Activated CD4-positive, alpha-beta T cell treated with anti-CD3 and anti-CD28 coated beads for 36 hours (primary cell): ENCODE data around the gene UNC13C. TPM values are rescaled to one million over a fixed set of nuclear protein-coding genes. Genes with fewer than 3 reads are reported as not detected.
A peak's percentile ranks its signal among the peaks of the same experiment; 100 is the strongest.

Experiments used
- ATAC-seq: fragments of 200-7000 bp; cut with Tn5 transposase; one replicate; pipeline ENCODE4 v1.10.0; 2021; ENCODE audit warnings: mild to moderate bottlenecking, moderate library complexity
- CTCF ChIA-PET: fragments of 350-600 bp; sonication (Branson Sonifier 250); formaldehyde crosslinking; loops from one replicate; lab custom pipeline; 2021; ENCODE audit warnings: antibody characterized with exemption; lab: Charles Lee
- POLR2A ChIA-PET: fragments of 350-600 bp; sonication (Branson Sonifier 250); formaldehyde crosslinking; loops from one replicate; lab custom pipeline; 2021; ENCODE audit warnings: antibody characterized with exemption, inconsistent platforms; lab: Charles Lee
- DNase-seq: peaks from one replicate; pipeline ENCODE4 v3.0.0-alpha.2; 2020
- H3K27ac Mint-ChIP-seq: one replicate; pipeline ENCODE4 v1.8.0; 2021; ENCODE audit warnings: mixed read lengths
- H3K27me3 Mint-ChIP-seq: one replicate; pipeline ENCODE4 v1.8.0; 2021; ENCODE audit warnings: mixed read lengths
- H3K36me3 Mint-ChIP-seq: one replicate; pipeline ENCODE4 v1.8.0; 2021; ENCODE audit warnings: low read depth, mixed read lengths
- H3K4me1 Mint-ChIP-seq: one replicate; pipeline ENCODE4 v1.8.0; 2021; ENCODE audit warnings: mixed read lengths
- H3K4me3 Mint-ChIP-seq: one replicate; pipeline ENCODE4 v1.8.0; 2021; ENCODE audit warnings: mild to moderate bottlenecking, moderate library complexity, mixed read lengths
- H3K9me3 Mint-ChIP-seq: one replicate; pipeline ENCODE4 v1.8.0; 2021; ENCODE audit warnings: low read depth, mixed read lengths
- intact Hi-C, 2 experiments: fragments of 100-400 bp; cut with DNase I in 1 of 2; cut with micrococcal nuclease in 1 of 2; formaldehyde crosslinking; loops; one replicate each; pipeline versions ENCODE4 v1.14.2 to v1.15.1; 2022 to 2024; cut with DNase I, micrococcal nuclease
- total RNA-seq, 2 experiments: library from RNA; stranded (reverse); gene quantifications; one replicate each; pipeline ENCODE4 v1.2.3, GENCODE V29; 2021

UNC13C gene
- total RNA-seq, 2 experiments from 2014 or later = not detected

- Mint-ChIP-seq H3K4me3 (no peak overlapping the region), H3K27me3 (no peaks in the 10 kb centered on the region), H3K36me3 (no peaks in the 10 kb centered on the region), H3K9me3 (no peaks in the 10 kb centered on the region), H3K4me1 (no peaks in the 10 kb centered on the region), H3K27ac (no peak overlapping the region)
- ChIA-PET CTCF (no interaction called here), POLR2A (no interaction called here)
- DNase-seq (no peak), ATAC-seq (no peak)
- intact Hi-C loops = no loop called here
Observed at GRCh38 chr15:54026891-54027290, 48.6 kb downstream of the UNC13C start.

- Mint-ChIP-seq H3K27me3 (no peaks in the 10 kb centered on the region), H3K36me3 (no peaks in the 10 kb centered on the region), H3K9me3 (no peaks in the 10 kb centered on the region), H3K4me1 (no peaks in the 10 kb centered on the region), H3K27ac (no peak overlapping the region), H3K4me3 (no peak overlapping the region)
- no peak for DNase-seq
- ChIA-PET CTCF (no interaction called here), POLR2A (no interaction called here)
- ATAC-seq = no peak
- intact Hi-C loops = no loop called here
Observed at GRCh38 chr15:54029081-54029480, 50.8 kb downstream of the UNC13C start.

- Mint-ChIP-seq H3K36me3 (no peaks in the 10 kb centered on the region), H3K9me3 (no peaks in the 10 kb centered on the region), H3K4me3 (no peak overlapping the region), H3K27ac (no peak overlapping the region), H3K27me3 (no peaks in the 10 kb centered on the region), H3K4me1 (no peaks in the 10 kb centered on the region)
- ChIA-PET POLR2A (no interaction called here), CTCF (interaction anchor here (0.6 kb wide), 1 partner anchor 86 kb away, joined by 3 read pairs; no protein-coding TSS in a partner anchor)
- intact Hi-C loops = no loop called here
- DNase-seq (no peak), ATAC-seq (no peak)
Observed at GRCh38 chr15:54032066-54032465, 53.8 kb downstream of the UNC13C start.

GRCh38 chr15:54033356-54033860 lies 55.2 kb downstream of the UNC13C start:
- H3K36me3 Mint-ChIP-seq = no peaks in the 10 kb centered on the region
- H3K27ac Mint-ChIP-seq = no peak overlapping the region
- intact Hi-C loops = no loop called here
- no peaks in the 10 kb centered on the region for H3K4me1 Mint-ChIP-seq
- ATAC-seq (no peak), DNase-seq (no peak)
- H3K9me3 Mint-ChIP-seq = no peaks in the 10 kb centered on the region
- no peaks in the 10 kb centered on the region for H3K27me3 Mint-ChIP-seq
- H3K4me3 Mint-ChIP-seq = no peak overlapping the region
- CTCF ChIA-PET = interaction anchor here (0.7 kb wide), 1 partner anchor 45 kb away, joined by 3 read pairs; no protein-coding TSS in a partner anchor
- POLR2A ChIA-PET = no interaction called here

- ChIA-PET POLR2A (no interaction called here), CTCF (interaction anchor here (0.7 kb wide), 1 partner anchor 46 kb away, joined by 3 read pairs; no protein-coding TSS in a partner anchor)
- ATAC-seq = no peak
- Mint-ChIP-seq H3K4me1 (no peaks in the 10 kb centered on the region), H3K27me3 (no peaks in the 10 kb centered on the region), H3K9me3 (no peaks in the 10 kb centered on the region), H3K36me3 (no peaks in the 10 kb centered on the region), H3K4me3 (no peak overlapping the region), H3K27ac (no peak overlapping the region)
- no peak for DNase-seq
- intact Hi-C loops = no loop called here
Observed at GRCh38 chr15:54033869-54034458, 55.7 kb downstream of the UNC13C start.

- intact Hi-C loops = no loop called here
- Mint-ChIP-seq H3K9me3 (no peaks in the 10 kb centered on the region), H3K27ac (no peak overlapping the region), H3K4me3 (no peak overlapping the region), H3K36me3 (no peaks in the 10 kb centered on the region), H3K27me3 (no peaks in the 10 kb centered on the region), H3K4me1 (no peaks in the 10 kb centered on the region)
- POLR2A ChIA-PET = no interaction called here
- no peak for ATAC-seq
- CTCF ChIA-PET = no interaction called here
- no peak for DNase-seq
Observed at GRCh38 chr15:54035616-54036015, 57.4 kb downstream of the UNC13C start.

GRCh38 chr15:54045397-54045796 lies 67.2 kb downstream of the UNC13C start:
- Mint-ChIP-seq H3K27me3 (no peaks in the 10 kb centered on the region), H3K36me3 (no peaks in the 10 kb centered on the region), H3K27ac (no peak overlapping the region), H3K4me1 (no peaks in the 10 kb centered on the region), H3K9me3 (no peaks in the 10 kb centered on the region), H3K4me3 (no peak overlapping the region)
- intact Hi-C loops = no loop called here
- ChIA-PET CTCF (no interaction called here), POLR2A (no interaction called here)
- ATAC-seq = no peak
- DNase-seq = no peak

GRCh38 chr15:54046093-54046492 lies 67.9 kb downstream of the UNC13C start:
- CTCF ChIA-PET = no interaction called here
- Mint-ChIP-seq H3K27me3 (no peaks in the 10 kb centered on the region), H3K9me3 (no peaks in the 10 kb centered on the region), H3K36me3 (no peaks in the 10 kb centered on the region), H3K27ac (no peak overlapping the region), H3K4me1 (no peaks in the 10 kb centered on the region), H3K4me3 (no peak overlapping the region)
- POLR2A ChIA-PET = no interaction called here
- intact Hi-C loops = no loop called here
- ATAC-seq = no peak
- no peak for DNase-seq

- intact Hi-C loops = no loop called here
- ATAC-seq = no peak
- no peaks in the 10 kb centered on the region for H3K36me3 Mint-ChIP-seq
- ChIA-PET POLR2A (no interaction called here), CTCF (no interaction called here)
- H3K9me3 Mint-ChIP-seq = no peaks in the 10 kb centered on the region
- H3K27ac Mint-ChIP-seq = no peak overlapping the region
- H3K4me1 Mint-ChIP-seq = no peaks in the 10 kb centered on the region
- H3K4me3 Mint-ChIP-seq = no peak overlapping the region
- no peaks in the 10 kb centered on the region for H3K27me3 Mint-ChIP-seq
- DNase-seq = no peak
Observed at GRCh38 chr15:54064365-54064764, 86.1 kb downstream of the UNC13C start.

GRCh38 chr15:54066403-54066802 lies 88.2 kb downstream of the UNC13C start:
- H3K4me3 Mint-ChIP-seq = no peak overlapping the region
- ChIA-PET POLR2A (no interaction called here), CTCF (interaction anchor here (0.8 kb wide), 1 partner anchor 131 kb away, joined by 4 read pairs; no protein-coding TSS in a partner anchor)
- no peaks in the 10 kb centered on the region for H3K4me1 Mint-ChIP-seq
- H3K9me3 Mint-ChIP-seq = no peaks in the 10 kb centered on the region
- H3K27me3 Mint-ChIP-seq = no peaks in the 10 kb centered on the region
- intact Hi-C loops = no loop called here
- ATAC-seq = no peak
- no peak overlapping the region for H3K27ac Mint-ChIP-seq
- no peak for DNase-seq
- H3K36me3 Mint-ChIP-seq = no peaks in the 10 kb centered on the region

- H3K9me3 Mint-ChIP-seq = no peaks in the 10 kb centered on the region
- no peak overlapping the region for H3K27ac Mint-ChIP-seq
- H3K27me3 Mint-ChIP-seq = peaks cover 6% of the 10 kb centered on the region
- POLR2A ChIA-PET = no interaction called here
- no peaks in the 10 kb centered on the region for H3K4me1 Mint-ChIP-seq
- DNase-seq = peak; percentile 20
- CTCF ChIA-PET = interaction anchor here (0.6 to 1.5 kb wide), 6 partner anchors 13 to 1644 kb away, joined by 3 to 4 read pairs (median 3); no protein-coding TSS in a partner anchor
- no peak for ATAC-seq
- H3K36me3 Mint-ChIP-seq = no peaks in the 10 kb centered on the region
- intact Hi-C loops = loop anchor here in 1 of 2 experiments (1.0 to 5.0 kb wide), 4 partner anchors 1026 to 1354 kb away; no protein-coding TSS in a partner anchor
- H3K4me3 Mint-ChIP-seq = no peak overlapping the region
Observed at GRCh38 chr15:54082836-54083492, 104.7 kb downstream of the UNC13C start.

GRCh38 chr15:54083501-54083900 lies 105.3 kb downstream of the UNC13C start:
- Mint-ChIP-seq H3K36me3 (no peaks in the 10 kb centered on the region), H3K4me1 (no peaks in the 10 kb centered on the region), H3K9me3 (no peaks in the 10 kb centered on the region), H3K27ac (no peak overlapping the region), H3K4me3 (no peak overlapping the region), H3K27me3 (peaks cover 6% of the 10 kb centered on the region)
- DNase-seq (no peak), ATAC-seq (no peak)
- ChIA-PET CTCF (interaction anchor here (0.6 to 1.5 kb wide), 4 partner anchors 13 to 1644 kb away, joined by 3 to 4 read pairs (median 3); no protein-coding TSS in a partner anchor), POLR2A (no interaction called here)
- intact Hi-C loops = loop anchor here in 1 of 2 experiments (1.0 to 5.0 kb wide), 4 partner anchors 1025 to 1354 kb away; no protein-coding TSS in a partner anchor
